ENCODE data around the gene PDLIM4.

Gene PDLIM4

DNA sequence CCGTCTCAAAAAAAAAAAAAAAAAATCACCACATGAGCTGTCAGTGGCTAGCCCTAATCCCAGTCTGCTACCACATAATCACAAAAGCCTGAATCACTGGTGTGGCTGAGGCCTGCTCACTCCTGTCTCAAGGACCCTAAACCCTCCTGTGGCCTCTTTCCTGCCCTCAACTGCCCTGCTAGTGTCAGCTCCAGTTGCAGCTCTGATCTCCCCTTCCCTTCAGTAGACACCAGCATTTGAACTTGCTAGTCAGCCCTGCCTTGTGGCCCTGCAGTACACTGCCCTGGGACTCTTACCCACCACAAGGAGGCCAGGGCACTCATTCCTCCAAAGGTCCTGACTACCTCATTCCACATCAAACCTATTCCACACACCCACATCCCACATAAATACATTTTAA, 20.4 kb upstream of the PDLIM4 start:
- peak in 1 of 2 donors; percentile 6 for DNase-seq
- Mint-ChIP-seq H3K9me3 (no peaks in the 10 kb centered on the region), H3K4me3 (no peak overlapping the region), H3K4me1 (no peaks in the 10 kb centered on the region), H3K27me3 (peaks cover 13% of the 10 kb centered on the region), H3K27ac (peak overlapping the region in 1 of 2 donors; percentile 9)
- ATAC-seq = no peak

DNA sequence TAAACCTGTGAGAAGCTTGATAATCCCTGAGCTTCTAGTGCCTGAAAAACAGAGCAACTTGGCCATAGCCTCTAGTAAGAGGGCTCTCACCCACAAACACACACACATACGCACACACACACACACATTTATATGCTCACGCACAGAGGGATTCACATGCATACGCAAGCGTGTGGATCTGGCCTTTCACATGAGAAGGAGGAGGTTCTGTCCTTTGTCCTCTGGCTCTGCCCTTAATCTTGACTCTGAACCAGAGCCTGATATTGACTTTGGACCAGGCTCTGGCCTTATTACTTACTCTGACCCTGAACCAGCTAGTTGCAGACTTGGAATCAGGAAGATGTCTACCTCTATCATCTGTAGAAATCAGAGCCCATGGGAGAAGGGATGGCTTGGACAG, 19.8 kb upstream of the PDLIM4 start:
- H3K4me3 Mint-ChIP-seq = no peak overlapping the region
- H3K4me1 Mint-ChIP-seq = no peaks in the 10 kb centered on the region
- no peak overlapping the region for H3K27ac Mint-ChIP-seq
- DNase-seq (peak in 1 of 2 donors; percentile 6), ATAC-seq (no peak)
- H3K9me3 Mint-ChIP-seq = no peaks in the 10 kb centered on the region
- H3K27me3 Mint-ChIP-seq = peaks cover 7% of the 10 kb centered on the region

DNA sequence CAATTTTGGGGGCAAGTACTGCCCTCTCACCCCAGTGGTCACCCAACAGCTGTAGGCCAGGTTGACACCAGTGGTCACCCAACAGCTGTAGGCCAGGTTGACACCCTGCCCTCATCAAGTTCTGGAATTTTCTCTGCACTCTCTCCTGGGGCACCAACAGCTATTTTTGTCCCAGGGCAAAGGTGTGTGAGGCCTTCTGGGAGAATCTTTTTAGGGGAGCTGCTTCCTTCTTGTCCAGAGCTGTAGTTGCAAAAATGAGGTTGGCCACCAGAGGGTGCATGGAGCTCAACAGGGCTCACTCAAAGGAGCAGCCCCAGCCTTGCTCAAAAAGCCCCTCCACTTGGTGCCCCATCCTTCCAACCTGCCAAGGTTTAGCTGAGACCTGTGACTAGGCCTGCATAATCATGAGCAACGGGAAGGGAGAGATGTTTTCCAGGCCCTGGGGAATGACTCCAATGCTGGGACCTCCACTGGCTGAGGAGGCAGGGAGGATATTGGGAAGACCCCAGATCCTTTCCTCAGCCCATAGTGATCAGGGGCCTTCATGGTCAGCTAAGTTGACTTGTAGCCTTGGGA, 19.2 kb upstream of the PDLIM4 start:
- DNase-seq = peak; percentile 76 to 81
- H3K27ac Mint-ChIP-seq = no peak overlapping the region
- ATAC-seq = peak; percentile 89
- no peak overlapping the region for H3K4me3 Mint-ChIP-seq
- H3K4me1 Mint-ChIP-seq = no peaks in the 10 kb centered on the region
- peaks cover under 1 to 5% of the 10 kb centered on the region in 2 donors for H3K9me3 Mint-ChIP-seq
- peaks cover 4% of the 10 kb centered on the region for H3K27me3 Mint-ChIP-seq

DNA sequence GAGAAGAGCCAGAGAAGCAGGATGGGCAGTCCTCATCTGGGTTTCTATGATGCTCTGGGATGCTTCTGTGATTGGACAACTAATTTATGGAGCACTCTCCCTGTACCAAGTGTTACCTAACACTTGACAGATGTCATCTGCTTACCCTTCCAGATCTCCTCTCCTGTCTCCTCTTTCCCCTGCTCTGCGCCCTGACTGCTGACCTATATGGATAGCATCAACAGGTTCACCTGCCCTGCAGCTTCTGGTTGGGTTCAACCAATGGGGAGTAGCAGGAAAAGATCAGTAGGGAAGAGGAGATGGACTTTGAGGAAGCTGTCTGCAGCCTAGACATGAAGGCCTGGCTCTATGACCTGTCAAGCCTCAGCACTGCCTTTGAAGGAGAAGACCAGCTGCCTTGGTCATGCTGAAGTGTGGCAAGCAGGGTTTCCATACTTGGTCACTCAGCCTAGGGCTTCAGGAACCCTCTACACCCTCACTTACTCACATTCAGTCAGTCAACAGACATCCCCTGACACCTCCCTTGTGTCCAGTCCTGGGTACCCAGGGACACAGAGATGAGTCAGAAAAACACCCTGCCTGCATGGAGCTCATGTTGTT, 18.5 kb upstream of the PDLIM4 start:
- peaks cover 8% of the 10 kb centered on the region for H3K27me3 Mint-ChIP-seq
- no peak overlapping the region for H3K4me3 Mint-ChIP-seq
- DNase-seq = peak in 1 of 2 donors; percentile 5
- peaks cover 6 to 13% of the 10 kb centered on the region in 2 donors for H3K9me3 Mint-ChIP-seq
- no peak overlapping the region for H3K27ac Mint-ChIP-seq
- no peak for ATAC-seq
- H3K4me1 Mint-ChIP-seq = no peaks in the 10 kb centered on the region

DNA sequence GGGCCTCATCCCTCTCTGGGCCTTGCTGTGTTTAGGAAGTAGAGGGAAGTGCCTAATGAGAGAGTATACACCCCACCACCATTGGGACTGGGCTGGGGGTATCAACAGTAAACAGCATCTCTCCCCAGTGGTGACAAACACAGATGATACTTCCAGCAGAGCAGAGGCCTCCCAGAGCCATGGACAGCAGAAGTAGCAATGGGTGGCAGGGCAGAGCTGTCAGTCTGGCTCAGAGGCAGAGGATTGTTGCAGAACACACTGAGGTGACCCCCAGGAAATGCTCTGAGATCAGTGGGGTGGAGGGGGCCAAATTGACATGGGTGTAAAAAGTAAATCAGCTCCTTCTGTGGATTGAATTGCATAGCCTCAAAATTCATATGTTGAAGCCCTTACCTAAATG, 17.7 kb upstream of the PDLIM4 start:
- ATAC-seq (no peak), DNase-seq (no peak)
- Mint-ChIP-seq H3K27ac (no peak overlapping the region), H3K4me1 (no peaks in the 10 kb centered on the region), H3K9me3 (peaks cover 10 to 20% of the 10 kb centered on the region in 2 donors), H3K27me3 (peaks cover 8% of the 10 kb centered on the region), H3K4me3 (no peak overlapping the region)

DNA sequence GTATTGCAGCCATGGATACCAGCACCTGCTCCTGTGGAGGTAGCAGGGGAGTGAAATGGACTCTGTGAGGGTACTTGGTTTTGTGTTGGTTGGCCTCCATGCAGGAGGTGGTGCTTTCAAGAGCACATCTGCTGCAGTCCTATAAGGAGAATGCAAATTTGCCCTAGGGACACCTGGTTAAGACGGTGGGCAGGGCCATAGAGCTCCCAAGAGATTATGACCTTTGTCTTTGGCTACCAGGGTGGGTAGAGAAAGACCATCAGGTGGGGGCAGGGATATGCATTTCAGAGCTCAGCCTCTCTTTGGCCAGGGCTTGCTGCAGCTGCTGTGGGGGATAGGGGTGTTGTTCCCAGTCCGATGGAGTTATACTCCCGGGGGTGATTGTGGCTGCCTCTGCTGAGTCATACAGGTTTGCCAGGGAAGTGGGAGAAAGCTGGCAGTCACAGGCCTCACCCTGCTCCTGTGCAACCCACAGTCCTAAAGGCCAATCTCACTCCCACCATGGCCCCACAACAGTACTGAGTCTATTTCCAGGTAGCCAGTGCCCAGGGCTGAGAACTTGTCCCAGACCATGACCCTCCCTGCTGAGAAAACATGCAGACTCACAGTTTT, 14.0 kb upstream of the PDLIM4 start:
- H3K4me1 Mint-ChIP-seq = no peaks in the 10 kb centered on the region
- DNase-seq = peak in 1 of 2 donors; percentile 4
- no peak for ATAC-seq
- no peak overlapping the region for H3K27ac Mint-ChIP-seq
- no peak overlapping the region for H3K4me3 Mint-ChIP-seq
- peaks cover 16% of the 10 kb centered on the region for H3K27me3 Mint-ChIP-seq
- H3K9me3 Mint-ChIP-seq = peaks cover 31 to 42% of the 10 kb centered on the region in 2 donors

DNA sequence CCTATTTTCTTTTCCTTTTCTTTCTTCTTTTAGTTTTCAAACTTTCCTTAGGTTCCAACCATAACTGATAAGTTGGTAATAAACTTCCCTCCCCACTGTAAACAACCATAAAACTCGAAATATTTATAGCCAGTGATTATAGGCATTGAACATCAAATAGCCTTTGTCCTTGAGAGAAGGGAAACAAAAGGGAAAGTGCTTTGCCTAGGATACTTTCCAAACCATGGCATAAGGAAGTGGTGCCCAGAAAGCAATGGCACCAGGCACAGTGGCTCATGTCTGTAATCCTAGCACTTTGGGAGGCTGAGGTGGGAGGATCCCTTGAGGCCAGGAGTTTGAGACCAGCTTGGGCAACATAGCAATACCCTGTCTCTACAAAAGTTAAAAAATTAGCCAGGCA, 11.9 kb upstream of the PDLIM4 start:
- H3K27me3 Mint-ChIP-seq = peaks cover 16% of the 10 kb centered on the region
- DNase-seq (no peak), ATAC-seq (no peak)
- no peak overlapping the region for H3K27ac Mint-ChIP-seq
- H3K4me1 Mint-ChIP-seq = no peaks in the 10 kb centered on the region
- H3K4me3 Mint-ChIP-seq = no peak overlapping the region
- H3K9me3 Mint-ChIP-seq = peaks cover 31 to 42% of the 10 kb centered on the region in 2 donors

DNA sequence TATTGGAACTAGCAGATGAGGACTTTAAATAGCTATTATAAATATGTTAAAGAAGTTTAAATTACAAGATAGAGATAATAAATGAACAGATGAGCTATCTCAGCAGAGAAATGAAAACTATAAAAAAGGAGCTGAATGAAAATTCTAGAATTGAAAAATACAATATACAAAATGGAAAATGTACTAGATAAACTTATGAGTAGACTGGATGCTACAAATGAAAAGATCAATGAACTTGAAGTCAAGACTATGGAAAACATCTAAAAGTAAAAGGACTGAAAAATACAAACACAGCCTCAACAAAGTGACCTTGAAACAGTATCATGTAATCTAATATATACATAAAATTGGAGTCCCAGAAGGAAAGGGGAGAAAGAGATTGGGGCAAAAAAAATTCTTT, 10.7 kb upstream of the PDLIM4 start:
- Mint-ChIP-seq H3K9me3 (peaks cover 31 to 42% of the 10 kb centered on the region in 2 donors), H3K4me1 (no peaks in the 10 kb centered on the region), H3K27ac (no peak overlapping the region), H3K27me3 (peaks cover 16% of the 10 kb centered on the region), H3K4me3 (no peak overlapping the region)
- ATAC-seq = no peak
- no peak for DNase-seq

DNA sequence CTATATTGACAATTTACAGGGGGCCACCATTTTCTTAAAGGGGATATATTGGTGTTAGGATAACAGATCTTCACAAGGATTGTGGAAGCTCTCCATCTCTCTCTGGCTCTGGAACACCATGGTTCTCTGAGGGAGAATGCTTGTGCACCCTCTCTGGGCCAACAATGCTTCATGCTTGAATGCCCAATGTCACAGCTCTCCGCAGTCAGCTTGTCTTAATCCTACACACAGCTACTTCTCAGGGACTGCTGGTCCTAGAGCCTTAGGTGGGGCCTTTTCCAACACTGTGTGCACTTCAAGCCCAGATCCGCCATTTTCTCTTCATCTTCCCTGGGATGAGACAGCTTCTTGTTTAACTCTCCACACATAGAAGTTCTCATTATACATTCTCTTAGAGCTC, 6.9 kb upstream of the PDLIM4 start:
- no peak overlapping the region for H3K4me3 Mint-ChIP-seq
- H3K9me3 Mint-ChIP-seq = peaks cover 13 to 14% of the 10 kb centered on the region in 2 donors
- no peaks in the 10 kb centered on the region for H3K4me1 Mint-ChIP-seq
- DNase-seq (no peak), ATAC-seq (no peak)
- peaks cover 16% of the 10 kb centered on the region for H3K27me3 Mint-ChIP-seq
- H3K27ac Mint-ChIP-seq = no peak overlapping the region

DNA sequence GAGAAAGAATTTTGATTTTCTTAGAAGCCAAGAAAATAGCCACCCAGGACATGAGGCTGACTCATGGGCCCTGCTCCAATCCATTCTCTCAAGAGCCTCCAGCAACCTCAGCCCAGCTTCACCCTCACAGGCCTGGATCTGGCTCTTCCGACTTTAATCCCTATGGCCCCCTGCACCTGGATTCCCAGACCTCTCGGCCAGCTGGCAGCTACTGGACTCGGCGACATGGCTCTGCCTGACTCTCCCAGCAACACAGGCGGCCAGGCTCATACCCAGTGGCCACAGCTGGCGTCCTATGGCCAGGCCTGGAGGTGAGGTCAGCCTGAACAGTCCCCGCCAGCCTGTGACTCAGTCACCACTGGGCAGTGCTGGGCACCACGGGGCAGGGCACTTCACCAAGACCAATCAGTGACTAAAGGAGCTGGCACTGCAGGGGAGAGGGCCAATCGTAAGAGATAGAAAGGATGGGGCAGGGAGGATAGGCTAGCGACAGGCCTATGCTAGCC, 6.2 kb upstream of the PDLIM4 start:
- H3K4me3 Mint-ChIP-seq = no peak overlapping the region
- ATAC-seq = no peak
- no peak overlapping the region for H3K27ac Mint-ChIP-seq
- peaks cover 16% of the 10 kb centered on the region for H3K27me3 Mint-ChIP-seq
- peak in 1 of 2 donors; percentile 6 for DNase-seq
- H3K9me3 Mint-ChIP-seq = peaks cover 7 to 8% of the 10 kb centered on the region in 2 donors
- no peaks in the 10 kb centered on the region for H3K4me1 Mint-ChIP-seq

DNA sequence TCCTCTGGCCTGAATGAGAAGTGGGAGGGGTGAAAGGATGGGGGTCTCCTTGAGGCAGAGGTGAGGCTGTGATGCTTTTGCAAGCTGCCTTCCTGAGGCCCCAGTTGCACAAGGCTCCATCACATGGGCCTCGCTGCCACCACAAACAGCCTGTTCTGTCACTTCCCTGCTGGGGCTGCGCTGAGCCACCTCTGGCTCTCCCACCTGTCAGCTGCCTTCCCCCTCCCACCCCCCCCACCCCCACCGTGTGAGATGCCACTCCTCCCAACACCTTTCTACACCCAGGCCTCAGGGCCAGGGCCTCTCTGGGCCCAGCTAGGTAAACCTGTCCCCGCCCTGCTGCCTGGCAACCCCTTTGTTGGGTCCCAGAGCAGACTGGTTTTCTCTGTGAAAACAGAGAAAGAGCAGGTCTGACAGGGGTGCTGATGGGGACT, 4.5 kb upstream of the PDLIM4 start:
- peaks cover 6% of the 10 kb centered on the region for H3K4me1 Mint-ChIP-seq
- H3K9me3 Mint-ChIP-seq = no peaks in the 10 kb centered on the region
- H3K27ac Mint-ChIP-seq = no peak overlapping the region
- ATAC-seq (no peak), DNase-seq (peak in 1 of 2 donors; percentile 6)
- H3K27me3 Mint-ChIP-seq = peaks cover 33% of the 10 kb centered on the region
- no peak overlapping the region for H3K4me3 Mint-ChIP-seq

DNA sequence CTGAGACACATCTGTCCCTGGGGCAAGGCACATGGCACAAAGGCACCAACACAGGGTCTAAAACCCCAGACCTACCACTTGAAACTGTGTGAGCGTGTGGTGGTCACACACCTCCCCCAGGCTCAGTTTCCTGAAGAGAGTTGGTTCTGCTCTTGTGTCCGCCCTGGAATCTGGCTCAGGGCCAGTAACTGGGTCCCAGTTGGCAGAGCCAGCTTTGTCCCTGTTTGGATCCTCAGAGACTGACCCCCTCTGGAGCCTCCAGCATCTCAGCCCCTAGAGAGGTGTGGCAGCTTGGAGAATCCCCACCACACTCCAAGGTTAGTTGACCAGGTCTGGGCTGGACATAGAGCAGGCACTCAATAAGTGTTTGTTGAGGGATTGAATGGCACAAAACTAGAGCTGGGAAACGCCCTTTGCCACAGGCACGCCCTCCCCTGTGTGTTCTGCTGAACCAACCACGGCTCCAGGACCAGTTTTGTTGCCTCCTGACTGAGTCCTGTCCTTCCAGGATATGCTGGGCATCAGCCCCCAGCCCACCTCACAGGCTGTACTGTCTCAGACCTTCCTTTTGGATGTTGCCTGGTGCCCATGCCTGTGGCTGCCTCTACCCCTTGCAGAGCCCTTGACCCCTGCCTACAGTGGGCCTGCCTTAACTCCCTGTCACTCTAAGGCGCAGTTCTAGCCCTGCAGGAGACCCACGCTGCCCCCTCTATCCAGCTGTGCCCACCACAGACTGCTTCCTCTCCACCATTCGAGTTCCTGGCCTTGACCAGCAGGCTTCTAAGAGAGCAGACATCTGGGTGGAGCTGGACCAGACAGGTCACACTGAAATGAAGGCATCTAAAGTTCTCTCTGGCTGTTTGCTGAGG, 3.8 kb upstream of the PDLIM4 start:
- Mint-ChIP-seq H3K27ac (no peak overlapping the region), H3K4me1 (peaks cover 12% of the 10 kb centered on the region), H3K27me3 (peaks cover 40% of the 10 kb centered on the region), H3K4me3 (no peak overlapping the region), H3K9me3 (no peaks in the 10 kb centered on the region)
- ATAC-seq (no peak), DNase-seq (peak in 1 of 2 donors; percentile 5)

DNA sequence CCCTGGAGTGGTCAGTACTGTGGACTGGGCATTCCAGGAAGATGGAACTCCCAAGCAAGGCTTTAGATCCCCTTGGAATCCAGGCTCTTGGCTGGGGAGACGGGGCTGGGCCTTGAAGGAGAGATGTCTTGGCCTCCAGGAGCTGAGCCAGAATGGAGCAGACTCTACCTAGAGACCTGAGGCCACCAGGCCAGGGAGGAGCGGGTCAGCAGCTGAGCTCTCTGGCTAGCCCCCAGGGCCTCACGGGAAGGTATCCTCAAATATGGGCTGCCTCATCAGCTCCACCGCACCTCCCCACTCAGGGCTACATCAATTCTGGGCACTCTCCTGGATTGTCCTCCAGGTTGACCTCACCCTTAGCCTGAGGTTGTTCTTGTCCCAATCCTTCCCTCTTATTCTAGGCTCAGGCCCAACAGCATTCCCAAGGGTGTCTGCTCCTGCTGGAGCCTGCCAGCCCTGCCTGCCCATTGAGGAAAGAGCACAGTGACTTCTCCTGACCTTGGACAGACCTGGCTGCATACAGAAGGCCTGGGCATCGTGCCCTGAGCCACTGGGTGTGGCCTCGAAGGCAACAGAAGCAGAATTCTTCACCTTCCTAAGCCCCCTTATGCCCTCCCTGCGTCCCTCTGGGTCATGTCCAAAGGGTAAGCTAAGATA, 3.0 kb upstream of the PDLIM4 start:
- Mint-ChIP-seq H3K4me1 (peaks cover 20% of the 10 kb centered on the region), H3K4me3 (no peak overlapping the region), H3K27me3 (peaks cover 44% of the 10 kb centered on the region), H3K9me3 (no peaks in the 10 kb centered on the region), H3K27ac (no peak overlapping the region)
- ATAC-seq (no peak), DNase-seq (no peak)

DNA sequence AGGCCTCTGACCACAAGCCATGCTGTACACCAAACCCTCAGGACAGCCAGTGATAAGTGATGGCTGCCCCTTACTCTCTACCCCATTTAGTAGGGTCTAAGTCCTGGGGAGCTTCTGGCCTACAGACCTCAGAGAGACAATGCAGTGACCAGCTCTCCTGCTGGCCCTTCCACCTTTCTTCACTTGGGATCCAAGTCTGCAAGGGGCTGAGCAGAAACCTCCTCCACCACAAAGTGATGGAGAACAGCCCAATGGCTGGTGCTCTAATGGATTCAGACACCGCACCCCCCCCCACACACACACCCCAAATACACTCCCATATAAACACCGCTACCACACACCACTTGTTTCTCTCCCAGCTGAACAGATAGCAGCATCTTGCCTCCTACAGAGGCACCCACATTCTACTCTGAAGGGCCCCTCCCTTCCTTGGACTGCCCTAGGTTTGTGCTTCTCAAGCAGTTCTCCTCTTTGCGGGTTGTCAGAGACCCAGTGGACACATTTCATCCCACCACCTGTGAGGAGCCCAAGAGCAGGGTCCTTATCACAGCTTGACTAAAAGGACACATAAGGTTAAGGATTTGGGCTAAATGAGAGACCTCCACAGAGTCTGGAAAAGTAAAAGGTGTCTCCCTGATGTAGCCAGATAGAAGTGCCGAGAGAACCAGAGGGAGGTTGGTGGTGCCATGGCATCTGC, 1.3 kb upstream of the PDLIM4 start:
- Mint-ChIP-seq H3K27me3 (peaks cover 44% of the 10 kb centered on the region), H3K9me3 (no peaks in the 10 kb centered on the region), H3K4me3 (no peak overlapping the region), H3K4me1 (peaks cover 37% of the 10 kb centered on the region), H3K27ac (no peak overlapping the region)
- DNase-seq (peak in 1 of 2 donors; percentile 4), ATAC-seq (no peak)

DNA sequence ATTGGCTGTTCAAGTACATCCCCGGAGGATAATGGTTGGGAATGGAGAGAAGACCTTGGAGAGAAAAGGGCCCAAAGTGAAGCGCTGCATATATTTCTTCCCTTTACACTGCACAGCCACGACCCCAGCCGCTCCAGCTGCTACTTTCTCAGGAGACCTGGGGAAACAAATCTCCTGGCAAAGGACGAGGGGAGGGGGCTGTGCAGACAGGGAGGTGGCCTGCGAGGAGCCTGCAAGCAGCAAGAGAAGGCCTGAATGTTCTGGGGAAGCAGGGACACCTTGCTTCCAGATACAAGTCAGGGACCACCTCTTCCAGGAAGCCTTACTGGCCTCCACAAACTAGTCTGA, 739 bp upstream of the PDLIM4 start:
- peak in 1 of 2 donors; percentile 5 for DNase-seq
- H3K27me3 Mint-ChIP-seq = peaks cover 44% of the 10 kb centered on the region
- no peaks in the 10 kb centered on the region for H3K9me3 Mint-ChIP-seq
- peak overlapping the region in 1 of 2 donors; percentile 54 for H3K4me3 Mint-ChIP-seq
- no peak overlapping the region for H3K27ac Mint-ChIP-seq
- ATAC-seq = no peak
- H3K4me1 Mint-ChIP-seq = peaks cover 43% of the 10 kb centered on the region

Data from stimulated activated naive CD8-positive, alpha-beta T cell treated with anti-CD3 and anti-CD28 coated beads, Interleukin-15, amount 100 ng/mL, for 72 hours (primary cell).